Heart left ventricle (tissue), 13 donors: Measurements from ENCODE around the gene ZFAND3.

Source experiments
- POLR2A ChIP-seq, 2 donors: fragments of 450-650 bp; IDR thresholded peaks; one replicate each; pipeline ENCODE4 v1.6.1; 2017; ENCODE audit warnings: antibody characterized with exemption in 2 of 2, mild to moderate bottlenecking in 2 of 2, moderate library complexity in 2 of 2
- TF ChIP-seq, protein P1 (sequence below), 12 donors: fragments of 200-600 bp; sonication (generic) in 4 of 12; IDR thresholded peaks; one replicate each; pipeline versions ENCODE4 v1.5.0 to v1.8.0; 2018 to 2022; ENCODE audit warnings: antibody characterized with exemption in 12 of 12, mild to moderate bottlenecking in 5 of 12
- donor health status: ischemic (EF 13 %, LVEDD 7.1; RV severe dilation, severe dysfunction).
- donor health status: DM: no; HTN: yes; CAD: no.
- donor health status: DM: no; HTN: no; CAD: no.
- donor health status: ischemic (EF 25% LVEDD 6.9; RV normal size, moderate dysfunction).
- donor health status: ischemic (EF 25% LVEDD 5.7; RV mildly dilated, moderate dysfunction).
- donor health status: ischemic (EF 35%, LVEDD 5.7; RV mildly dilated, moderate dysfunction).
- donor health status: nonischemic (EF 11% LVEDD 7.7; RV severe dilation, severe dysfunction).
- donor health status: DM: yes; HTN: yes; CAD: no.
- donor health status: PGD.
- donor health status: ischemic (EF 29% LVEDD 5.4; RV normal size, mild dysfunction).
- donor health status: nonischemic (EF 23%, LVEDD 6.1; RV moderate dilation, normal function).

DNA sequence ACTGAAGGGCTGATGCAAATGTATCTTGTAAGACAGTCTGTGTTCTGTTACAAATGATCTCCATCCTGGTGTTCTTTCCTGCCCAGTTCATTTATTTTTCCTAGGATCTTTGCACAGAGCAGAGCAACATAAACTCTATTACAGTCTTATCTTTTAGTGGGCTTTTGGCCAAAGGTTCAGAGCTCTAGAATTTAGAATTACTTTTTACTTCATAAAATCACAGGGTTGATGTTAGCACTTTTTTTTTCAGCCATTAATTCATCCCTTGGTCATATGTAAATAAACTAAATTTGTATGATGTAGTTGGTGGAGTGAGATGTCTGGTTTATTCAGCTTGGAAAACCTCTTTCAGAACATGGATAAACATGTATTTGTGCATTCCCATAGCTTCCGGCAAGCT lies 181.9 kb downstream of the ZFAND3 start:
- no peak for TF ChIP-seq POLR2A (IDR thresholded peaks at IDR 0.05)
- TF ChIP-seq, protein P1, sequence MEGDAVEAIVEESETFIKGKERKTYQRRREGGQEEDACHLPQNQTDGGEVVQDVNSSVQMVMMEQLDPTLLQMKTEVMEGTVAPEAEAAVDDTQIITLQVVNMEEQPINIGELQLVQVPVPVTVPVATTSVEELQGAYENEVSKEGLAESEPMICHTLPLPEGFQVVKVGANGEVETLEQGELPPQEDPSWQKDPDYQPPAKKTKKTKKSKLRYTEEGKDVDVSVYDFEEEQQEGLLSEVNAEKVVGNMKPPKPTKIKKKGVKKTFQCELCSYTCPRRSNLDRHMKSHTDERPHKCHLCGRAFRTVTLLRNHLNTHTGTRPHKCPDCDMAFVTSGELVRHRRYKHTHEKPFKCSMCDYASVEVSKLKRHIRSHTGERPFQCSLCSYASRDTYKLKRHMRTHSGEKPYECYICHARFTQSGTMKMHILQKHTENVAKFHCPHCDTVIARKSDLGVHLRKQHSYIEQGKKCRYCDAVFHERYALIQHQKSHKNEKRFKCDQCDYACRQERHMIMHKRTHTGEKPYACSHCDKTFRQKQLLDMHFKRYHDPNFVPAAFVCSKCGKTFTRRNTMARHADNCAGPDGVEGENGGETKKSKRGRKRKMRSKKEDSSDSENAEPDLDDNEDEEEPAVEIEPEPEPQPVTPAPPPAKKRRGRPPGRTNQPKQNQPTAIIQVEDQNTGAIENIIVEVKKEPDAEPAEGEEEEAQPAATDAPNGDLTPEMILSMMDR (IDR thresholded peaks at IDR 0.05) = no peak
